DND-41 (cell line): ENCODE results near the gene TAF15.

Experiments
- ATAC-seq: fragments of 200-7000 bp; cut with Tn5 transposase; 3 replicates; pipeline ENCODE4 v1.9.1; 2021; ENCODE audit warnings: low read depth; ENCODE audit not compliant: insufficient read depth
- DNase-seq: peaks from one replicate; pipeline ENCODE4 v3.0.0-alpha.2; 2020
- H2AFZ ChIP-seq: 2 replicates; pipeline ENCODE4 v1.6.0; 2012; ENCODE audit warnings: low read depth, low read length
- H3K27ac ChIP-seq: 2 replicates; pipeline ENCODE4 v1.5.1; 2012; ENCODE audit warnings: low read length, inconsistent platforms
- H3K27me3 ChIP-seq: fragments of 200-600 bp; sonication (generic); 2 replicates; pipeline ENCODE4 v1.6.0; 2012; ENCODE audit warnings: low read length, mild to moderate bottlenecking, inconsistent platforms; ENCODE audit not compliant: insufficient read depth, poor library complexity
- H3K36me3 ChIP-seq: 2 replicates; pipeline ENCODE4 v1.5.1; 2012; ENCODE audit warnings: low read length, inconsistent platforms; ENCODE audit not compliant: insufficient read depth
- H3K4me1 ChIP-seq: 2 replicates; pipeline ENCODE4 v1.5.1; 2012; ENCODE audit warnings: mild to moderate bottlenecking, low read length; ENCODE audit not compliant: insufficient read depth
- H3K4me2 ChIP-seq: 2 replicates; pipeline ENCODE4 v1.6.0; 2012; ENCODE audit warnings: mild to moderate bottlenecking, moderate library complexity, low read length, inconsistent platforms; ENCODE audit not compliant: insufficient read depth
- H3K4me3 ChIP-seq, 2 experiments: fragments of 200-600 bp in 1 of 2; shearing (Covaris generic) in 1 of 2; 2 replicates each; pipeline ENCODE4 v1.5.1; 2012 to 2016; ENCODE audit warnings: inconsistent platforms in 2 of 2, low read length in 2 of 2, mild to moderate bottlenecking in 2 of 2, low read depth in 1 of 2, moderate library complexity in 1 of 2
- H3K79me2 ChIP-seq: 2 replicates; pipeline ENCODE4 v1.6.0; 2012; ENCODE audit warnings: low read length, inconsistent platforms; ENCODE audit not compliant: insufficient read depth
- H3K9ac ChIP-seq: 2 replicates; pipeline ENCODE4 v1.6.0; 2012; ENCODE audit warnings: low read depth, mild to moderate bottlenecking, inconsistent platforms, low read length, moderate library complexity
- H3K9me3 ChIP-seq: 2 replicates; pipeline ENCODE4 v1.5.1; 2012; ENCODE audit warnings: low read length, moderate library complexity, mild to moderate bottlenecking, inconsistent platforms; ENCODE audit not compliant: insufficient read depth, severe bottlenecking
- H4K20me1 ChIP-seq: 2 replicates; pipeline ENCODE4 v1.6.0; 2012; ENCODE audit warnings: low read length; ENCODE audit not compliant: insufficient read depth
- EZH2 ChIP-seq: IDR thresholded peaks from 3 replicates; pipeline ENCODE4 v1.6.1; 2012; ENCODE audit warnings: borderline replicate concordance, low read depth, mild to moderate bottlenecking, moderate library complexity, low read length, inconsistent platforms; ENCODE audit not compliant: severe bottlenecking
- TF ChIP-seq, protein P1 (sequence below): IDR thresholded peaks from 2 replicates; pipeline ENCODE4 v1.5.1; 2012; ENCODE audit warnings: borderline replicate concordance, low read length, moderate library complexity, mild to moderate bottlenecking; ENCODE audit not compliant: poor library complexity, severe bottlenecking; ENCODE audit errors: extremely low read depth

The TAF15 gene

DNA sequence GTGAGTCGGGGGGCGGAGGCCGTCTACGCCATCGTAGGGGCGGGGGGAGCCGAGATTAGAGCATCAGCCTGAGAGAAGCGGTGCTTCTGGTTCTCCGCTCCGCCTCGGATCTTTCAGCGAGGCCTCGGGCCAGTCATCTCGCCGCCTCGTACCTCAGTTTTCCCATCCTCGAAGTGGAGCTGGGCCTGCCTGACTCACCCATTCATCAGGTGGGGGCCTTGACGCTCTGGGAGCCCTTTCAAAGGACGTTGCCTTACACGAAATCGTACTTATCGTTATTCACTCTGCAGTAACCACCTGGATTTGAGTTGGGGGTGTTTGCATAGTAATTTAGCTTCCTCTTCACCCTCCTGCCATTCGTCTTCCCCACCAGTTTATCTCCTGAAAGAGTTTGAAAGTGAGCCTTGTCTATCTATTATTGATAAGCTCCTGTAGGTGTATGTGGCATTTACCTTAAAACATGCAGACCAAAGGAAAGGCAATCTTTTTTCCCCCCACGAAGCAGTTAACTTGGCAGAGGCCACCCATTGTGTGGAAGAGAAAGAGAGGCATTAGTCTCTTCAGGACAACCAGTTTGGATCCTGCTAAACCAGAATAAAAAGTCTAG is 674 bp downstream of the TAF15 start:
- TF ChIP-seq, protein P1, sequence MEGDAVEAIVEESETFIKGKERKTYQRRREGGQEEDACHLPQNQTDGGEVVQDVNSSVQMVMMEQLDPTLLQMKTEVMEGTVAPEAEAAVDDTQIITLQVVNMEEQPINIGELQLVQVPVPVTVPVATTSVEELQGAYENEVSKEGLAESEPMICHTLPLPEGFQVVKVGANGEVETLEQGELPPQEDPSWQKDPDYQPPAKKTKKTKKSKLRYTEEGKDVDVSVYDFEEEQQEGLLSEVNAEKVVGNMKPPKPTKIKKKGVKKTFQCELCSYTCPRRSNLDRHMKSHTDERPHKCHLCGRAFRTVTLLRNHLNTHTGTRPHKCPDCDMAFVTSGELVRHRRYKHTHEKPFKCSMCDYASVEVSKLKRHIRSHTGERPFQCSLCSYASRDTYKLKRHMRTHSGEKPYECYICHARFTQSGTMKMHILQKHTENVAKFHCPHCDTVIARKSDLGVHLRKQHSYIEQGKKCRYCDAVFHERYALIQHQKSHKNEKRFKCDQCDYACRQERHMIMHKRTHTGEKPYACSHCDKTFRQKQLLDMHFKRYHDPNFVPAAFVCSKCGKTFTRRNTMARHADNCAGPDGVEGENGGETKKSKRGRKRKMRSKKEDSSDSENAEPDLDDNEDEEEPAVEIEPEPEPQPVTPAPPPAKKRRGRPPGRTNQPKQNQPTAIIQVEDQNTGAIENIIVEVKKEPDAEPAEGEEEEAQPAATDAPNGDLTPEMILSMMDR: no peak
- TF ChIP-seq EZH2: no peak
- Histone ChIP-seq H4K20me1 (peaks cover 54% of the 10 kb centered on the region), H3K4me1 (peaks cover 51% of the 10 kb centered on the region), H3K79me2 (peaks cover 61% of the 10 kb centered on the region), H3K4me3 (peak overlapping the region; percentile 55 to 72), H2AFZ (peak overlapping the region; percentile 76), H3K27ac (peak overlapping the region; percentile 82), H3K27me3 (no peaks in the 10 kb centered on the region), H3K4me2 (peak overlapping the region; percentile 87), H3K9ac (peak overlapping the region; percentile 73), H3K36me3 (peaks cover 30% of the 10 kb centered on the region), H3K9me3 (no peaks in the 10 kb centered on the region)
- no peak for DNase-seq
- ATAC-seq: no peak; the same call in 2 of the 3 replicates

DNA sequence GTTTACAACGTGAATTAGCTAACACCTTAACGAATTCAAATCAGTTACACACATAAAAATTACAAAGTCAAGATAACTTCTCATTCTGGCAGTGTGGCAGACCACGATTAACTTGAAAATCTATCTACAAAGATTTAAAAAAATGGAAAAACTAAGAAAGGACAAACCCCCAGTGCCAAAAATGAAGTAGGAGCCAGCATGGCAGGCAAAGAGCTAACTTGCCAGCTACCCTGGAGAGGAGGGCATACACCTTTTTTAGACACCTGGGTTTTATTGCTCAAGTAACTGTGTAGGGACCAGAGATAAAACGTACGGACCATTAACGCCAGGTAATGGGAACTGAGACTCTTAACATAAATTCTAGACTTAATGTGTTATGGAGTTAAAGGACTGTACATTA is 2.5 kb downstream of the TAF15 start:
- DNase-seq: no peak
- Histone ChIP-seq H3K36me3 (peaks cover 47% of the 10 kb centered on the region), H4K20me1 (peaks cover 71% of the 10 kb centered on the region), H3K4me2 (peak overlapping the region; percentile 87), H3K9ac (peak overlapping the region; percentile 73; the same call in 1 of the 2 replicates), H3K79me2 (peaks cover 79% of the 10 kb centered on the region), H3K9me3 (no peaks in the 10 kb centered on the region), H2AFZ (no peak overlapping the region), H3K4me3 (peak overlapping the region; percentile 24 to 55; a peak in 2 of 4 replicates), H3K27ac (no peak overlapping the region), H3K27me3 (no peaks in the 10 kb centered on the region), H3K4me1 (peaks cover 65% of the 10 kb centered on the region)
- no peak for TF ChIP-seq EZH2
- TF ChIP-seq, protein P1: no peak
- no peak for ATAC-seq

DNA sequence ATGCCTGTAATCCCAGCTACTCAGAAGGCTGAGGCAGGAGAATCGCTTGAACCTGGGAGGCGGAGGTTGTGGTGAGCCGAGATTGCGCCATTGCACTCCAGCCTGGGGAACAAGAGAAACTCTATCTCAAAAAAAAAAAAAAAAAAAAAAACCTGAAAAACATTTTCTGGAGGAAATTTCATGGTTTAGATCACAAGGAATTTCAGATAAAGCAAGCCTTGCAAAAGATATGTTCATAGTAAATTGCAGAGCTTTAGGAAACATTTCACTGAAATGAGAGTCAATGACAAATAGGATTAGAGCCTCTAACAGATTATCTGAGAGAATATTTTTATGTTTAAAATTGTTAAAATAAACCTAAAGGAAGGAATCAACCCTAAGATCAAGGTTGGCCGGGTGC is 3.2 kb downstream of the TAF15 start:
- TF ChIP-seq, protein P1: no peak
- DNase-seq: no peak
- H3K9ac ChIP-seq: no peak overlapping the region
- no peaks in the 10 kb centered on the region for H3K27me3 ChIP-seq
- H3K79me2 ChIP-seq: peaks cover 86% of the 10 kb centered on the region
- peaks cover 77% of the 10 kb centered on the region for H4K20me1 ChIP-seq
- peaks cover 54% of the 10 kb centered on the region for H3K36me3 ChIP-seq
- no peaks in the 10 kb centered on the region for H3K9me3 ChIP-seq
- no peak overlapping the region; a peak in 1 of 4 replicates for H3K4me3 ChIP-seq
- no peak for ATAC-seq
- H3K4me1 ChIP-seq: peaks cover 67% of the 10 kb centered on the region
- peak overlapping the region; percentile 29; the same call in 1 of the 2 replicates for H3K4me2 ChIP-seq
- H3K27ac ChIP-seq: no peak overlapping the region
- H2AFZ ChIP-seq: no peak overlapping the region
